Upper lobe of right lung (tissue), 1 donor: Measurements from ENCODE around the gene C22orf39. TPM values are rescaled to one million over a fixed set of nuclear protein-coding genes. Genes with fewer than 3 reads are reported as not detected.

Experiments used
- ATAC-seq: fragments of 200-7000 bp; cut with Tn5 transposase; one replicate; pipeline ENCODE4 v1.9.1; 2020; ENCODE audit warnings: mild to moderate bottlenecking, moderate library complexity
- DNase-seq: peaks from one replicate; pipeline ENCODE4 v3.0.0-alpha.2; 2020
- H3K27ac ChIP-seq: fragments of 200-600 bp; one replicate; pipeline ENCODE4 v1.8.0; 2022
- H3K27me3 ChIP-seq: fragments of 200-600 bp; one replicate; pipeline ENCODE4 v1.8.0; 2022; ENCODE audit warnings: mild to moderate bottlenecking
- H3K36me3 ChIP-seq: fragments of 200-600 bp; one replicate; pipeline ENCODE4 v1.8.0; 2022
- H3K4me1 ChIP-seq: fragments of 200-600 bp; one replicate; pipeline ENCODE4 v1.8.0; 2022
- H3K4me3 ChIP-seq: fragments of 200-600 bp; one replicate; pipeline ENCODE4 v1.8.0; 2022; ENCODE audit warnings: mild to moderate bottlenecking
- H3K9me3 ChIP-seq: fragments of 200-600 bp; one replicate; pipeline ENCODE4 v1.8.0; 2022
- CTCF ChIP-seq: fragments of 200-600 bp; IDR thresholded peaks from one replicate; pipeline ENCODE4 v1.8.0; 2022; ENCODE audit warnings: antibody characterized with exemption
- intact Hi-C: fragments of 100-400 bp; cut with DNase I; formaldehyde crosslinking; loops from one replicate; pipeline ENCODE4 v1.11.0; 2022
- total RNA-seq: library from RNA; stranded (reverse); fragmentation: NEBNext Ultra II Directional; extraction: Animal tissue kit (Norgen Biotek cat#: 25700); gene quantifications from one replicate; pipeline ENCODE4 v1.2.1, GENCODE V29; 2021
- donor health status: DM: no; HTN: yes; CAD: no; lungs with severe emphysema.

C22orf39 gene
- total RNA-seq, 1 donor from 2014 or later, result 35.6 TPM

- peaks cover 82% of the 10 kb centered on the region for H3K36me3 ChIP-seq
- no peak overlapping the region for H3K27ac ChIP-seq
- H3K9me3 ChIP-seq, result no peaks in the 10 kb centered on the region
- intact Hi-C loops, result no loop called here
- H3K4me1 ChIP-seq, result no peaks in the 10 kb centered on the region
- no peak overlapping the region for H3K4me3 ChIP-seq
- TF ChIP-seq CTCF, result no peak
- no peaks in the 10 kb centered on the region for H3K27me3 ChIP-seq
- ATAC-seq (no peak), DNase-seq (no peak)
Measured at GRCh38 chr22:19455585-19456370, 8.3 kb upstream of the C22orf39 start.

- Histone ChIP-seq H3K27ac (no peak overlapping the region), H3K4me3 (no peak overlapping the region), H3K9me3 (no peaks in the 10 kb centered on the region), H3K27me3 (no peaks in the 10 kb centered on the region), H3K4me1 (no peaks in the 10 kb centered on the region), H3K36me3 (peaks cover 75% of the 10 kb centered on the region)
- no peak for ATAC-seq
- intact Hi-C loops, result no loop called here
- no peak for DNase-seq
- no peak for TF ChIP-seq CTCF
Measured at GRCh38 chr22:19455033-19455432, 7.5 kb upstream of the C22orf39 start.

GRCh38 chr22:19454156-19454555 is 6.6 kb upstream of the C22orf39 start:
- H3K9me3 ChIP-seq, result no peaks in the 10 kb centered on the region
- DNase-seq, result no peak
- H3K4me1 ChIP-seq, result no peaks in the 10 kb centered on the region
- no peak overlapping the region for H3K4me3 ChIP-seq
- no peak overlapping the region for H3K27ac ChIP-seq
- H3K27me3 ChIP-seq, result no peaks in the 10 kb centered on the region
- no peak for ATAC-seq
- intact Hi-C loops, result no loop called here
- no peak for TF ChIP-seq CTCF
- peaks cover 68% of the 10 kb centered on the region for H3K36me3 ChIP-seq

GRCh38 chr22:19453718-19454117 is 6.2 kb upstream of the C22orf39 start:
- Histone ChIP-seq H3K27ac (no peak overlapping the region), H3K36me3 (peaks cover 65% of the 10 kb centered on the region), H3K27me3 (no peaks in the 10 kb centered on the region), H3K4me1 (no peaks in the 10 kb centered on the region), H3K4me3 (no peak overlapping the region), H3K9me3 (no peaks in the 10 kb centered on the region)
- DNase-seq (no peak), ATAC-seq (no peak)
- intact Hi-C loops, result no loop called here
- no peak for TF ChIP-seq CTCF

GRCh38 chr22:19451570-19451969 is 4.1 kb upstream of the C22orf39 start:
- no peak for TF ChIP-seq CTCF
- Histone ChIP-seq H3K4me3 (no peak overlapping the region), H3K27me3 (no peaks in the 10 kb centered on the region), H3K36me3 (peaks cover 45% of the 10 kb centered on the region), H3K27ac (no peak overlapping the region), H3K4me1 (peaks cover 8% of the 10 kb centered on the region), H3K9me3 (no peaks in the 10 kb centered on the region)
- DNase-seq (no peak), ATAC-seq (no peak)
- intact Hi-C loops, result no loop called here
